Measurements from ENCODE around the gene MRPL2. TPM values are rescaled to one million over a fixed set of nuclear protein-coding genes. Genes with fewer than 3 reads are reported as not detected.

Gene MRPL2
- total RNA-seq, 1 experiment from 2014 or later, result 125 TPM

DNA sequence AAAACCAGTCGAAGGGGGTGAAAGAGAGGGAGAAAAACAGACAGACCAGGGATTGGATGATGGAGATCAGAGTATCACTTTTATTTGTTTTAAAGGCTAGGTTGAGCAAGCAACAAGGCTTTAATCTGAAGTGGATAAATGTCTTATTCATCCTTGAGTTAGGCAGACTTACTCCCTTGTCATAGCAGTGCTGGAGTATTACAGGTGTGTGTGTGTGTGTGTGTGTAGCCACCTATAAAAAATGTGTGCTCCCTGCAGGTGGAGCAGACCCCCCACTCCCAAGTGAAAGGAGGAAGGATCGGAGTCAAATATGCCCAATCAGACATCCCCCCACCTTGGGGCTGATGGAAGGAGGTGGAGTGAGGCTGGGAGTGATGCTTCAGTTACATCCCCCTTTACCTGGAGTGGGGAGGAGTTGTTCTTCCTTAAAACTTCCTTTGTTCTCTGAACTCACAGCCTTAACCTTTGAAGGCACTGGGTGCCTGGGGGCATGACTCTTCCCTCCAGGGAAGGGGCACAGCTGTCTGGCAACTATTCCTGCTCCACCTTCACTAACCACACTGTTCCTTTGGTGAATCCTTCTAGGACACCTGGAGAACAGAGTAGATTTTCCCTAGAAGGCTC, 44.1 kb upstream of the MRPL2 start:
- TF ChIP-seq, protein P1, sequence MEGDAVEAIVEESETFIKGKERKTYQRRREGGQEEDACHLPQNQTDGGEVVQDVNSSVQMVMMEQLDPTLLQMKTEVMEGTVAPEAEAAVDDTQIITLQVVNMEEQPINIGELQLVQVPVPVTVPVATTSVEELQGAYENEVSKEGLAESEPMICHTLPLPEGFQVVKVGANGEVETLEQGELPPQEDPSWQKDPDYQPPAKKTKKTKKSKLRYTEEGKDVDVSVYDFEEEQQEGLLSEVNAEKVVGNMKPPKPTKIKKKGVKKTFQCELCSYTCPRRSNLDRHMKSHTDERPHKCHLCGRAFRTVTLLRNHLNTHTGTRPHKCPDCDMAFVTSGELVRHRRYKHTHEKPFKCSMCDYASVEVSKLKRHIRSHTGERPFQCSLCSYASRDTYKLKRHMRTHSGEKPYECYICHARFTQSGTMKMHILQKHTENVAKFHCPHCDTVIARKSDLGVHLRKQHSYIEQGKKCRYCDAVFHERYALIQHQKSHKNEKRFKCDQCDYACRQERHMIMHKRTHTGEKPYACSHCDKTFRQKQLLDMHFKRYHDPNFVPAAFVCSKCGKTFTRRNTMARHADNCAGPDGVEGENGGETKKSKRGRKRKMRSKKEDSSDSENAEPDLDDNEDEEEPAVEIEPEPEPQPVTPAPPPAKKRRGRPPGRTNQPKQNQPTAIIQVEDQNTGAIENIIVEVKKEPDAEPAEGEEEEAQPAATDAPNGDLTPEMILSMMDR (IDR thresholded peaks at IDR 0.05; ENCODE audit: unreplicated experiment), result no peak
- H3K27ac Mint-ChIP-seq (ENCODE audit: unreplicated experiment), result no peak overlapping the region
- no peak overlapping the region for H3K4me3 Mint-ChIP-seq (ENCODE audit: low read depth, unreplicated experiment)
- H3K27me3 Mint-ChIP-seq (ENCODE audit: unreplicated experiment), result no peaks in the 10 kb centered on the region
- no peak for DNase-seq
- H3K9me3 Mint-ChIP-seq (ENCODE audit: low read depth, unreplicated experiment), result no peaks in the 10 kb centered on the region
- intact Hi-C loops (cut with micrococcal nuclease; ENCODE audit: unreplicated experiment), result no loop called here
- no TSS peak for BruUV-seq (replicated peaks)
- no peaks in the 10 kb centered on the region for H3K36me3 Mint-ChIP-seq (ENCODE audit: insufficient read depth, unreplicated experiment)
- H3K4me1 Mint-ChIP-seq (ENCODE audit: low read depth, unreplicated experiment), result peaks cover 1% of the 10 kb centered on the region
- CTCF ChIA-PET, result no interaction called here

DNA sequence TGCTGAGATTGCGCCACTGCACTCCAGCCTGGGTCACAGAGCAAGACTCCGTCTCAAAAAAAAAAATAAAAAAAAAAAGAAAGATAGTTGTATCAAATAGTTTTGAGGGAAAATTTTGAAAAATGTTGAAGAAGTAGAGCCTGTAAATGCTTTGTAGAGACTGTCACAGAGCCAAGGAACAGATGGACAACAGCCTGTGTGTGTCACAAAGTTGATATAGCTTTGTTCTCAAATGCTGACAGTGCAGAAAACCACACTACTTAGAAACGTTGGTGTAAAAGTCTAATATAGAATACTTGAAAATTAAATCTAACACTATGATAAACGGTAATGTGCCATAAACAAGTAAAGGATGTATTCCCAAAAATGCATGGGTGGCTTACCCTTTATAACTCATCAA, 42.3 kb upstream of the MRPL2 start:
- CTCF ChIA-PET, result interaction anchor here (0.6 to 0.7 kb wide), 2 partner anchors 12 to 107 kb away, joined by 3 to 10 read pairs; no protein-coding TSS in a partner anchor
- BruUV-seq (replicated peaks), result no TSS peak
- Mint-ChIP-seq H3K4me3 (ENCODE audit: low read depth, unreplicated experiment) (no peak overlapping the region), H3K27ac (ENCODE audit: unreplicated experiment) (no peak overlapping the region), H3K36me3 (ENCODE audit: insufficient read depth, unreplicated experiment) (no peaks in the 10 kb centered on the region), H3K9me3 (ENCODE audit: low read depth, unreplicated experiment) (no peaks in the 10 kb centered on the region), H3K4me1 (ENCODE audit: low read depth, unreplicated experiment) (peaks cover 20% of the 10 kb centered on the region), H3K27me3 (ENCODE audit: unreplicated experiment) (no peaks in the 10 kb centered on the region)
- intact Hi-C loops (cut with micrococcal nuclease; ENCODE audit: unreplicated experiment), result no loop called here
- TF ChIP-seq, protein P1 (IDR thresholded peaks at IDR 0.05; ENCODE audit: unreplicated experiment), result no peak
- DNase-seq, result no peak

DNA sequence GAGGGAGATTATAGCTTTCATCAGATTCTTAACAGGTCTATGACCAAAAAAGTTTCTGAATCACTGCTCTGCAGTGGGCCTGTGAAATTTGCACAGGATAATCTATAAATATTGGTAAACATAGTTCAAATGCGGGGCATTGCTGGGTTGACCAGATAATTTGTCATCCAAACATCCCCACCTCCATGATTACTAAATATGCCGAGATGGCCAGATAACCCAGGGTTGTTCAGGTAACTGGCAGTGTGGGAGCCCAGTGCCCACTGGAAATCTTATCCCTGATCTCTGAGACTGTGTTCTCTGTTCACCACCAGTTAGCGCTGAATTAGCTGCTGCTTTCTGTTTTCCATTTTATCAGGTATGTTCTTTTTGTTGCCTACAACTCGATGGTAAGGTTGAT, 38.3 kb upstream of the MRPL2 start:
- intact Hi-C loops (cut with micrococcal nuclease; ENCODE audit: unreplicated experiment), result no loop called here
- CTCF ChIA-PET, result interaction anchor here (1.4 to 2.0 kb wide), 3 partner anchors 32 to 83 kb away, joined by 5 to 9 read pairs (median 8); partner anchors contain the start of genes KLHDC3 and MEA1
- peaks cover 49% of the 10 kb centered on the region for H3K4me1 Mint-ChIP-seq (ENCODE audit: low read depth, unreplicated experiment)
- no peaks in the 10 kb centered on the region for H3K36me3 Mint-ChIP-seq (ENCODE audit: insufficient read depth, unreplicated experiment)
- no peak overlapping the region for H3K4me3 Mint-ChIP-seq (ENCODE audit: low read depth, unreplicated experiment)
- H3K27ac Mint-ChIP-seq (ENCODE audit: unreplicated experiment), result peak overlapping the region; percentile 68
- TF ChIP-seq, protein P1 (IDR thresholded peaks at IDR 0.05; ENCODE audit: unreplicated experiment), result no peak
- H3K27me3 Mint-ChIP-seq (ENCODE audit: unreplicated experiment), result no peaks in the 10 kb centered on the region
- DNase-seq, result no peak
- no TSS peak for BruUV-seq (replicated peaks)
- H3K9me3 Mint-ChIP-seq (ENCODE audit: low read depth, unreplicated experiment), result no peaks in the 10 kb centered on the region

DNA sequence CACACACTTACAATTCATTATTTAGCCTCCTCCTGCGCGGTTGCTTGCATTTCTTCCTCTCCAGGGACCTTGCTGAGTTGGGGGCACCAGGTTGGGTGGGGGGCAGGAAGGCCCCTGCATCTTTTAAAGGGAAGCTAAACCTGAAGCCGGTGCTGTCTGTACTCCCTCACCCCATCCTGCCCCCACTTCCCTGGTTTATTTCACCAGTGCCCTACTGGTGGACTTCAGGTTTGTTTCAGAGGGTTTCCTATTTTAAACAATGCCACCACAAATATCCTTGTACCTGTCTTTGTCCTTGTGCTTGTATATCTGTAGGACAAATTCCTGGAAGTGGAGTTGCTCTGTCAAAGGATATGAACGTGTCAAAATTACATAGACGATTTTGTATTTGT, 37.9 kb upstream of the MRPL2 start:
- no peak for DNase-seq
- no peaks in the 10 kb centered on the region for H3K9me3 Mint-ChIP-seq (ENCODE audit: low read depth, unreplicated experiment)
- peak overlapping the region; percentile 68 for H3K27ac Mint-ChIP-seq (ENCODE audit: unreplicated experiment)
- H3K4me3 Mint-ChIP-seq (ENCODE audit: low read depth, unreplicated experiment), result peak overlapping the region; percentile 59
- BruUV-seq (replicated peaks), result no TSS peak
- H3K4me1 Mint-ChIP-seq (ENCODE audit: low read depth, unreplicated experiment), result peaks cover 49% of the 10 kb centered on the region
- intact Hi-C loops (cut with micrococcal nuclease; ENCODE audit: unreplicated experiment), result no loop called here
- TF ChIP-seq, protein P1 (IDR thresholded peaks at IDR 0.05; ENCODE audit: unreplicated experiment), result peak; percentile 11
- H3K36me3 Mint-ChIP-seq (ENCODE audit: insufficient read depth, unreplicated experiment), result no peaks in the 10 kb centered on the region
- no peaks in the 10 kb centered on the region for H3K27me3 Mint-ChIP-seq (ENCODE audit: unreplicated experiment)
- CTCF ChIA-PET, result interaction anchor here (1.2 to 2.0 kb wide), 6 partner anchors 13 to 83 kb away, joined by 3 to 9 read pairs (median 4); partner anchors contain the start of genes KLC4, KLHDC3, MEA1 and MRPL2
